HepG2 (cell line): Measurements from ENCODE around the gene HOXC9. TPM values are rescaled to one million over a fixed set of nuclear protein-coding genes. Genes with fewer than 3 reads are reported as not detected.

Experiments
- ATAC-seq: fragments of 200-7000 bp; cut with Tn5 transposase; 3 replicates; pipeline ENCODE4 v1.9.1; 2020; ENCODE audit warnings: mild to moderate bottlenecking, moderate library complexity
- BruUV-seq: library from RNA; stranded (reverse); fragments of 400-500 nt; replicated peaks from 2 replicates; lab custom pipeline; 2021; lab: Mats Ljungman, UMichigan
- CTCF ChIA-PET: fragments of 300-600 bp; formaldehyde crosslinking; extraction: SDS; loops from one replicate; lab custom pipeline; 2021; ENCODE audit warnings: low total read pairs, inconsistent platforms, low intra/inter-chr PET ratio; lab: Yijun Ruan, JAX
- POLR2A ChIA-PET: fragments of 350-600 bp; sonication (Branson Sonifier 250); formaldehyde crosslinking; loops from one replicate; lab custom pipeline; 2020; ENCODE audit warnings: antibody characterized with exemption, inconsistent platforms; lab: Yijun Ruan, JAX
- DNase-seq: peaks from one replicate; pipeline ENCODE4 v3.0.0-alpha.2; 2015; ENCODE audit warnings: low spot score
- FAIRE-seq: peaks from 3 replicates; lab custom pipeline; 2011; peaks lifted over from hg19 to GRCh38; lab: Jason Lieb, UNC
- H2AFZ ChIP-seq: one replicate; pipeline ENCODE4 v1.6.1; 2011; ENCODE audit warnings: low read length, inconsistent platforms
- H3K27ac ChIP-seq: fragments of 300-600 bp; 3 replicates; pipeline ENCODE4 v1.8.0; 2011; ENCODE audit warnings: mixed run types, mild to moderate bottlenecking, mixed read lengths, low read length, inconsistent platforms; ENCODE audit not compliant: insufficient read depth; ENCODE audit errors: extremely low read length
- H3K27me3 ChIP-seq, 2 experiments: fragments of 200-600 bp in 1 of 2; 2 replicates in 1 of 2; 3 replicates in 1 of 2; pipeline versions ENCODE4 v1.6.0 to v1.8.0; 2011; ENCODE audit warnings: low read length in 2 of 2, mild to moderate bottlenecking in 2 of 2, moderate library complexity in 2 of 2, inconsistent platforms in 1 of 2; ENCODE audit not compliant: insufficient read depth in 2 of 2, control insufficient read depth in 1 of 2
- H3K36me3 ChIP-seq, 2 experiments: fragments of 200-600 bp in 1 of 2; replicated peaks in 1 of 2; 2 replicates in 1 of 2; 3 replicates in 1 of 2; pipeline versions ENCODE4 v1.5.1 to v1.8.0; 2011; ENCODE audit warnings: low read length in 2 of 2, inconsistent platforms in 1 of 2; ENCODE audit not compliant: insufficient read depth in 2 of 2, control insufficient read depth in 1 of 2
- H3K4me1 ChIP-seq: 2 replicates; pipeline ENCODE4 v1.5.1; 2012; ENCODE audit warnings: low read length, inconsistent platforms; ENCODE audit not compliant: insufficient read depth
- H3K4me2 ChIP-seq: 2 replicates; pipeline ENCODE4 v1.6.0; 2011; ENCODE audit warnings: low read depth, low read length, inconsistent platforms
- H3K4me3 ChIP-seq, 3 experiments: fragments of 200-600 bp in 1 of 3; sonication (generic), shearing (Covaris generic) in 1 of 3; replicated peaks in 1 of 3; 2 replicates each; pipeline ENCODE4 v1.5.1; 2011 to 2016; ENCODE audit warnings: low read length in 3 of 3, inconsistent platforms in 2 of 3, low read depth in 2 of 3, mild to moderate bottlenecking in 2 of 3, control low read depth in 1 of 3, mixed read lengths in 1 of 3; ENCODE audit not compliant: insufficient read depth in 1 of 3
- H3K79me2 ChIP-seq: one replicate; pipeline ENCODE4 v1.6.1; 2011; ENCODE audit warnings: low read length, inconsistent platforms; ENCODE audit not compliant: insufficient read depth
- H3K9ac ChIP-seq: 2 replicates; pipeline ENCODE4 v1.6.0; 2011; ENCODE audit warnings: mild to moderate bottlenecking, low read depth, low read length, inconsistent platforms; ENCODE audit not compliant: insufficient read depth
- H3K9me3 ChIP-seq: 2 replicates; pipeline ENCODE4 v1.5.1; 2012; ENCODE audit warnings: mild to moderate bottlenecking, low read length
- H4K20me1 ChIP-seq: 2 replicates; pipeline ENCODE4 v1.6.0; 2011; ENCODE audit warnings: inconsistent platforms, mild to moderate bottlenecking, low read length, moderate library complexity; ENCODE audit not compliant: insufficient read depth
- BCL6 ChIP-seq: IDR thresholded peaks from 2 replicates; pipeline ENCODE4 v1.6.1; 2016; ENCODE audit warnings: missing genetic modification reagents, missing compliant biosample characterization
- CEBPB ChIP-seq: IDR thresholded peaks from 2 replicates; pipeline ENCODE4 v1.6.1; 2011; ENCODE audit warnings: low read depth, low read length, improper control_type of control experiment, borderline replicate concordance
- ELF3 ChIP-seq: IDR thresholded peaks from 2 replicates; pipeline ENCODE4 v1.6.1; 2016; ENCODE audit warnings: missing genetic modification reagents, missing compliant biosample characterization
- FOXM1 ChIP-seq: sonication (generic); formaldehyde crosslinking; IDR thresholded peaks from 2 replicates; pipeline ENCODE4 v1.5.0; 2020; ENCODE audit warnings: missing genetic modification reagents
- HES4 ChIP-seq: sonication (generic); formaldehyde crosslinking; IDR thresholded peaks from 2 replicates; pipeline ENCODE4 v1.9.0; 2021; ENCODE audit warnings: mild to moderate bottlenecking, missing genetic modification reagents, borderline replicate concordance
- SKI ChIP-seq: fragments of 450-650 bp; IDR thresholded peaks from one replicate; pipeline ENCODE4 v1.6.1; 2018; ENCODE audit warnings: mild to moderate bottlenecking; ENCODE audit not compliant: partially characterized antibody
- SOX6 ChIP-seq, 2 experiments: fragments of 450-650 bp in 1 of 2; sonication (generic) in 1 of 2; formaldehyde crosslinking in 1 of 2; IDR thresholded peaks; 2 replicates each; pipeline versions ENCODE4 v1.4.0 to v1.6.1; 2017 to 2020; ENCODE audit warnings: antibody characterized with exemption in 1 of 2, mild to moderate bottlenecking in 1 of 2, missing genetic modification reagents in 1 of 2
- SUZ12 ChIP-seq: fragments of 150-350 bp; IDR thresholded peaks from 2 replicates; pipeline ENCODE4 v1.6.1; 2014; ENCODE audit warnings: low read depth, low read length
- TBX2 ChIP-seq: sonication (generic); formaldehyde crosslinking; IDR thresholded peaks from 2 replicates; pipeline ENCODE4 v1.5.0; 2020; ENCODE audit warnings: missing genetic modification reagents, mild to moderate bottlenecking, borderline replicate concordance
- TEAD3 ChIP-seq: optimal IDR thresholded peaks from 2 replicates; pipeline ENCODE3; 2016; ENCODE audit warnings: borderline replicate concordance
- ZNF136 ChIP-seq: sonication (generic); formaldehyde crosslinking; IDR thresholded peaks from 2 replicates; pipeline ENCODE4 v1.8.1; 2022; ENCODE audit warnings: low read depth, mild to moderate bottlenecking, moderate library complexity, missing genetic modification reagents
- ZNF234 ChIP-seq: sonication (generic); formaldehyde crosslinking; conservative IDR thresholded peaks from 2 replicates; pipeline ENCODE4 v1.5.1; 2020; ENCODE audit warnings: mild to moderate bottlenecking, missing genetic modification reagents
- ZNF687 ChIP-seq: sonication (generic); formaldehyde crosslinking; IDR thresholded peaks from 2 replicates; pipeline ENCODE4 v1.5.1; 2020; ENCODE audit warnings: mild to moderate bottlenecking, missing genetic modification reagents, moderate library complexity
- ZNF720 ChIP-seq: sonication (generic); formaldehyde crosslinking; IDR thresholded peaks from 2 replicates; pipeline ENCODE4 v1.4.0; 2020; ENCODE audit warnings: missing genetic modification reagents
- WGBS: methylation state at CpG from one replicate; pipeline ENCODE4 v1.1.6; 2017; ENCODE audit warnings: low lambda C conversion rate; 5-methylcytosine and 5-hydroxymethylcytosine counted together
- in situ Hi-C: cut with HindIII; loops from 2 replicates; pipeline ENCODE4 v1.10.0; 2017; ENCODE audit warnings: low pct_unique_long_range_greater_than_20kb; ENCODE audit not compliant: extremely low pct_ligation_motif_present
- intact Hi-C: fragments of 100-400 bp; cut with micrococcal nuclease; formaldehyde crosslinking; loops from one replicate; pipeline ENCODE4 v1.10.0; 2022; ENCODE audit not compliant: unreplicated experiment
- polyA plus RNA-seq, 8 experiments: library from polyadenylated mRNA; depleted of rRNA in 3 of 8; stranded (reverse) in 7 of 8; unstranded in 1 of 8; fragments of >200 nt; fragmentation: Illumina TruSeq in 4 of 8; extraction: Trizol in 4 of 8; gene quantifications; 2 replicates each; pipeline versions ENCODE4 v1.2.1 to v1.2.3, GENCODE V29; 2011 to 2016; ENCODE audit warnings: low read depth in 4 of 8, missing spikeins in 1 of 8, mixed read lengths in 1 of 8; ENCODE audit not compliant: insufficient read depth in 1 of 8
- total RNA-seq, 5 experiments: library from RNA; depleted of rRNA; stranded (reverse); fragments of >200 nt; fragmentation: Illumina TruSeq; extraction: Trizol; gene quantifications; 2 replicates each; pipeline ENCODE4 v1.2.3, GENCODE V29; 2016; ENCODE audit warnings: low read depth in 1 of 5

The HOXC9 gene
- total and polyA plus RNA-seq, 2 of the 13 experiments (the other 11 are each of a cell fraction or from before 2014, with no cell fraction given), result 0.11 to 1.1 TPM

GRCh38 chr12:54010053-54010971, 10.4 kb downstream of the HOXC9 start:
- H3K9ac ChIP-seq, result no peak overlapping the region
- 22% methylated on average over 5 of the region's 10 CpGs for WGBS
- DNase-seq (no peak), ATAC-seq (no peak), FAIRE-seq (no peak)
- ChIA-PET CTCF (interaction anchor here (1.3 kb wide), 1 partner anchor 191 kb away, joined by 4 read pairs; no protein-coding TSS in a partner anchor), POLR2A (no interaction called here)
- no TSS peak for BruUV-seq
- intact Hi-C loops, result no loop called here
- H3K9me3 ChIP-seq, result no peaks in the 10 kb centered on the region
- H3K4me2 ChIP-seq, result no peak overlapping the region
- H3K4me1 ChIP-seq, result peaks cover 30% of the 10 kb centered on the region
- H3K27ac ChIP-seq, result no peak overlapping the region
- no peaks in the 10 kb centered on the region for H3K79me2 ChIP-seq
- no peak overlapping the region for H3K4me3 ChIP-seq
- H3K36me3 ChIP-seq, result no peaks in the 10 kb centered on the region
- no peak overlapping the region for H2AFZ ChIP-seq
- in situ Hi-C loops, result loop anchor here (10.0 kb wide), 1 partner anchor 354 kb away; the partner anchor contains the start of gene GPR84
- peaks cover 23 to 89% of the 10 kb centered on the region in 2 experiments for H3K27me3 ChIP-seq
- H4K20me1 ChIP-seq, result no peaks in the 10 kb centered on the region
- TF ChIP-seq BCL6 (CRISPR knock-in tag) (no peak), TEAD3 (CRISPR knock-in tag) (no peak), SOX6 (IDR thresholded peaks at IDR 0.05) (no peak), SOX6 (CRISPR knock-in tag; IDR thresholded peaks at IDR 0.05) (no peak), ZNF234 (CRISPR knock-in tag) (no peak), ZNF136 (CRISPR knock-in tag) (no peak), SKI (no peak), ZNF687 (CRISPR knock-in tag) (no peak), TBX2 (CRISPR knock-in tag) (no peak), ZNF720 (CRISPR knock-in tag) (no peak), HES4 (CRISPR knock-in tag) (no peak), ELF3 (no peak), FOXM1 (no peak), CEBPB (no peak), SUZ12 (no peak)
